T1000 (cell line): ENCODE results near the gene UBXN6.

Experiments used
- DNase-seq: peaks from one replicate; lab custom pipeline; 2025; ENCODE audit warnings: mixed read lengths; lab: John Stamatoyannopoulos, UW

The UBXN6 gene

GRCh38 chr19:4403005-4403761, 54.4 kb downstream of the UBXN6 start:
- no peak for DNase-seq

- peak; percentile 98 for DNase-seq
Measured at GRCh38 chr19:4402171-4403004, 55.2 kb downstream of the UBXN6 start, which contains the start of gene CHAF1A. Gene CHAF1A, plus strand, starts transcription at chr19:4402640. Its CDS starts 123 bp downstream, at chr19:4402763.

GRCh38 chr19:4401769-4402170, 55.8 kb downstream of the UBXN6 start:
- DNase-seq, result no peak

- DNase-seq, result peak; percentile 83
Measured at GRCh38 chr19:4400135-4400936, 57.3 kb downstream of the UBXN6 start, which contains the start of gene SH3GL1. Gene SH3GL1, minus strand, starts transcription at chr19:4400547. Its CDS starts 179 bp downstream, at chr19:4400368.

GRCh38 chr19:4399812-4400134, 57.8 kb downstream of the UBXN6 start:
- DNase-seq, result no peak

DNA sequence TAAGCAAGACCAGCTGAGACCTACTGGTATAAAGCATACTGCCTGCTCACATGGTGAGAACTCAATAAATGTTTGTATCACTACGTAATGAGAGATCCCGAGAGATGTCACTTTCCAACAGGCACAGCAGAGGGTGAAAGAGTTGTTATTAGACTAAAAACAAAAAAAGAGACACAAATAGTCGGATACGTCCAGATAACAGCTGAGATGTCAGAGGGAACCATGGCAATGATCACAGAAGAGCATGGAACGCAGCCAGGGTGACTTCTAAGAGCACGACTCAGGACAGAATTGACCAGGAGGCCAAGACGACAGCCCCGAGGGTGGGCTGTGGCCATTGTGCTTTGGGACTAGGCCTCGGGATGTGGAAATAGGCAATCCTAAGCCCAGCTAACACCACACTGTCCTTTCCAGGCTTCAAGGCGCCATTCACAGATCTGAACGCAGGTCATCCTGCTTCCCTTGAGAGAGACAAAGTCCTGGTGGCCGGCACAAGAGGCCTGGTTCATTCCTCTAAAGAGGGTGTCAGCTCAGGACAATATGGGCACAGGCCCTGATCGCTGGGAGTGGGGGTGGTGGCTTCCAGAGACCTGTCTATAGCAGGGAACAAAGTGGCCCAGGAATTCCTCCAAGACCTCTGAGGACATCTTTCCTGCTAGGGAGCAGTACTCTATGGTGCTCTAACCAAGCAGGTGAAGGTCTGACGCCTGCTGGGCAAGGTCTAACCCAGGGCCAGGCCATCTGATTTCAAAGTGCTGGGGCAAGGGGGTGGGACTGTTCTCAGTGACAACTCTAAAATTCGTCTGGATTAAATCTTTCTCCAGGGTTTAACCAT, 60.4 kb downstream of the UBXN6 start:
- DNase-seq, result no peak
